OCI-LY1 (cell line): ENCODE data around the gene GTPBP1.

ENCODE experiments used
- H2AFZ ChIP-seq: fragments of 200-600 bp; sonication (generic), shearing (Covaris generic); 2 replicates; pipeline ENCODE4 v1.6.0; 2014; ENCODE audit warnings: antibody characterized with exemption, mild to moderate bottlenecking, low read length
- H3F3A ChIP-seq: fragments of 200-600 bp; sonication (generic), shearing (Covaris generic); 2 replicates; pipeline ENCODE4 v1.6.0; 2014; ENCODE audit warnings: mild to moderate bottlenecking, antibody characterized with exemption, low read length, moderate library complexity; ENCODE audit not compliant: insufficient read depth
- H3K27ac ChIP-seq: fragments of 200-600 bp; sonication (generic); 2 replicates; pipeline ENCODE4 v1.5.1; 2014; ENCODE audit warnings: low read length, mixed run types, mild to moderate bottlenecking, low read depth; ENCODE audit not compliant: poor library complexity, severe bottlenecking
- H3K27me3 ChIP-seq: fragments of 200-600 bp; sonication (generic); 2 replicates; pipeline ENCODE4 v1.6.0; 2014; ENCODE audit warnings: antibody characterized with exemption, mild to moderate bottlenecking, low read length, moderate library complexity; ENCODE audit not compliant: insufficient read depth
- H3K36me3 ChIP-seq: fragments of 200-600 bp; sonication (generic); 2 replicates; pipeline ENCODE4 v1.6.1; 2014; ENCODE audit warnings: mild to moderate bottlenecking, antibody characterized with exemption, low read length, moderate library complexity, mixed read lengths; ENCODE audit not compliant: insufficient read depth
- H3K4me1 ChIP-seq: fragments of 200-600 bp; sonication (generic); 2 replicates; pipeline ENCODE4 v1.5.1; 2014; ENCODE audit warnings: mild to moderate bottlenecking, low read length, moderate library complexity; ENCODE audit not compliant: insufficient read depth, severe bottlenecking
- H3K4me2 ChIP-seq: fragments of 200-600 bp; sonication (generic), shearing (Covaris generic); 2 replicates; pipeline ENCODE4 v1.6.1; 2014; ENCODE audit warnings: low read length
- H3K4me3 ChIP-seq: fragments of 200-600 bp; sonication (generic); 2 replicates; pipeline ENCODE4 v1.5.1; 2014; ENCODE audit warnings: low read length, low read depth, mild to moderate bottlenecking, mixed read lengths; ENCODE audit not compliant: poor library complexity, severe bottlenecking
- H3K79me2 ChIP-seq: fragments of 200-600 bp; shearing (Covaris generic); 2 replicates; pipeline ENCODE4 v1.6.1; 2016; ENCODE audit warnings: mixed run types, low read length, mixed read lengths; ENCODE audit not compliant: insufficient read depth
- H3K9ac ChIP-seq: fragments of 200-600 bp; sonication (generic), shearing (Covaris generic); 2 replicates; pipeline ENCODE4 v1.6.1; 2014; ENCODE audit warnings: mild to moderate bottlenecking, low read length, mixed read lengths
- H3K9me2 ChIP-seq: fragments of 200-600 bp; sonication (generic), shearing (Covaris generic); 2 replicates; pipeline ENCODE4 v1.6.1; 2014; ENCODE audit warnings: low read depth, mild to moderate bottlenecking, low read length, mixed read lengths
- H3K9me3 ChIP-seq: fragments of 200-600 bp; shearing (Covaris generic); 2 replicates; pipeline ENCODE4 v1.6.1; 2014; ENCODE audit warnings: low read length, mixed read lengths
- H4K20me1 ChIP-seq: fragments of 200-600 bp; sonication (generic), shearing (Covaris generic); 2 replicates; pipeline ENCODE4 v1.6.0; 2016; ENCODE audit warnings: mild to moderate bottlenecking, low read length; ENCODE audit not compliant: insufficient read depth
- EZH2 ChIP-seq: fragments of 200-600 bp; sonication (generic), shearing (Covaris generic); IDR thresholded peaks from 2 replicates; pipeline ENCODE4 v1.8.0; 2017; ENCODE audit warnings: borderline replicate concordance, mixed run types, mild to moderate bottlenecking, antibody characterized with exemption, low read length, moderate library complexity, mixed read lengths
- TF ChIP-seq, protein P1 (sequence below): fragments of 200-600 bp; sonication (generic), shearing (Covaris generic); IDR thresholded peaks from 2 replicates; pipeline ENCODE4 v1.5.1; 2017; ENCODE audit warnings: mild to moderate bottlenecking, antibody characterized with exemption, low read length, moderate library complexity, mixed read lengths

GTPBP1 gene

GRCh38 chr22:38719196-38719595 lies 13.5 kb downstream of the GTPBP1 start:
- no peak overlapping the region for H2AFZ ChIP-seq
- no peaks in the 10 kb centered on the region for H3K9me2 ChIP-seq
- H3K4me2 ChIP-seq, result no peak overlapping the region
- no peaks in the 10 kb centered on the region for H3K9me3 ChIP-seq
- TF ChIP-seq EZH2, result no peak
- TF ChIP-seq, protein P1, sequence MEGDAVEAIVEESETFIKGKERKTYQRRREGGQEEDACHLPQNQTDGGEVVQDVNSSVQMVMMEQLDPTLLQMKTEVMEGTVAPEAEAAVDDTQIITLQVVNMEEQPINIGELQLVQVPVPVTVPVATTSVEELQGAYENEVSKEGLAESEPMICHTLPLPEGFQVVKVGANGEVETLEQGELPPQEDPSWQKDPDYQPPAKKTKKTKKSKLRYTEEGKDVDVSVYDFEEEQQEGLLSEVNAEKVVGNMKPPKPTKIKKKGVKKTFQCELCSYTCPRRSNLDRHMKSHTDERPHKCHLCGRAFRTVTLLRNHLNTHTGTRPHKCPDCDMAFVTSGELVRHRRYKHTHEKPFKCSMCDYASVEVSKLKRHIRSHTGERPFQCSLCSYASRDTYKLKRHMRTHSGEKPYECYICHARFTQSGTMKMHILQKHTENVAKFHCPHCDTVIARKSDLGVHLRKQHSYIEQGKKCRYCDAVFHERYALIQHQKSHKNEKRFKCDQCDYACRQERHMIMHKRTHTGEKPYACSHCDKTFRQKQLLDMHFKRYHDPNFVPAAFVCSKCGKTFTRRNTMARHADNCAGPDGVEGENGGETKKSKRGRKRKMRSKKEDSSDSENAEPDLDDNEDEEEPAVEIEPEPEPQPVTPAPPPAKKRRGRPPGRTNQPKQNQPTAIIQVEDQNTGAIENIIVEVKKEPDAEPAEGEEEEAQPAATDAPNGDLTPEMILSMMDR, result no peak
- peaks cover 4% of the 10 kb centered on the region; the same call in 1 of the 2 replicates for H3K79me2 ChIP-seq
- no peaks in the 10 kb centered on the region for H3K4me1 ChIP-seq
- no peak overlapping the region for H3K9ac ChIP-seq
- H3K27ac ChIP-seq, result no peak overlapping the region
- no peaks in the 10 kb centered on the region for H3F3A ChIP-seq
- no peaks in the 10 kb centered on the region for H4K20me1 ChIP-seq
- no peak overlapping the region for H3K4me3 ChIP-seq
- H3K27me3 ChIP-seq, result no peaks in the 10 kb centered on the region
- H3K36me3 ChIP-seq, result peaks cover 70% of the 10 kb centered on the region

DNA sequence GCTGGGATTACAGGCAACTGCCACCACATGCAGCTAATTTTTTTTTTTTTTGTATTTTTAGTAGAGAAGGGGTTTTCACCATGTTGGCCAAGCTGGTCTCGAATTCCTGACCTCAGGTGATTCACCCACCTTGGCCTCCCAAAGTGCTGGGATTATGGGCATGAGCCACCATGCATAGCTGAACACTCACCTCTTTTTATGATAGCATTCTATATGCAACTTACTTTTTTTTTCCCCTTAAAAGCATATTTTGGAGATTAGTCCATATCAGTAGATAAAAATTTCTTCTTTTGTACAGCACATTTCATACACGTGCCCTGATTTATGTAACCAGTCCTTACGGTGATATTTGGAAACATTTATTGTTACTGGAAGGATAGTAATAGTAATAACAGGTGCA lies 14.6 kb downstream of the GTPBP1 start:
- no peak overlapping the region for H2AFZ ChIP-seq
- no peaks in the 10 kb centered on the region for H3K27me3 ChIP-seq
- H3K4me3 ChIP-seq, result no peak overlapping the region
- H3K79me2 ChIP-seq, result no peaks in the 10 kb centered on the region
- H3K4me2 ChIP-seq, result no peak overlapping the region
- H3K4me1 ChIP-seq, result no peaks in the 10 kb centered on the region
- H3F3A ChIP-seq, result no peaks in the 10 kb centered on the region
- H3K36me3 ChIP-seq, result peaks cover 71% of the 10 kb centered on the region
- no peaks in the 10 kb centered on the region for H4K20me1 ChIP-seq
- H3K9me2 ChIP-seq, result no peaks in the 10 kb centered on the region
- H3K9me3 ChIP-seq, result no peaks in the 10 kb centered on the region
- H3K27ac ChIP-seq, result no peak overlapping the region
- H3K9ac ChIP-seq, result no peak overlapping the region
- TF ChIP-seq, protein P1, result no peak
- TF ChIP-seq EZH2, result no peak

- no peak for TF ChIP-seq EZH2
- TF ChIP-seq, protein P1, result no peak
- no peaks in the 10 kb centered on the region for H4K20me1 ChIP-seq
- H3K4me3 ChIP-seq, result no peak overlapping the region
- no peaks in the 10 kb centered on the region for H3K79me2 ChIP-seq
- H3K27ac ChIP-seq, result no peak overlapping the region
- no peaks in the 10 kb centered on the region for H3K9me2 ChIP-seq
- H3F3A ChIP-seq, result no peaks in the 10 kb centered on the region
- no peaks in the 10 kb centered on the region for H3K9me3 ChIP-seq
- H3K9ac ChIP-seq, result no peak overlapping the region
- no peaks in the 10 kb centered on the region for H3K27me3 ChIP-seq
- peaks cover 74% of the 10 kb centered on the region for H3K36me3 ChIP-seq
- no peaks in the 10 kb centered on the region for H3K4me1 ChIP-seq
- H2AFZ ChIP-seq, result no peak overlapping the region
- H3K4me2 ChIP-seq, result no peak overlapping the region
These were observed 15.8 kb downstream of the GTPBP1 start for GRCh38 chr22:38721551-38721950.
